ENCODE data around the gene GGT5. TPM values are rescaled to one million over a fixed set of nuclear protein-coding genes. Genes with fewer than 3 reads are reported as not detected.
"Not testable (repeated sequence)": the region's sequence is repeated elsewhere in the genome, so short reads cannot be mapped to it uniquely, and the experiment has no call there.

GGT5 gene
- total RNA-seq (10 to 100 TPM in 6 of 7 donors, 1 to 10 TPM in 1; 9.5 to 47.2 (median 28.9) TPM), polyA plus RNA-seq (10 to 100 TPM; 24.5 to 36.4 (median 32.6) TPM)
- long read RNA-seq, donor 1, partial matches to known transcripts = 0 of 1 reads
- long read RNA-seq, donor 1, other reads (novel, unspliced or antisense) = 0 of 1 reads
- long read RNA-seq, donor 2, full-length matches to known transcripts = 4 of 4 reads
- long read RNA-seq, donor 2, partial matches to known transcripts = 0 of 4 reads
- long read RNA-seq, donor 2, other reads (novel, unspliced or antisense) = 0 of 4 reads

- intact Hi-C loops (cut with DNase I; ENCODE audit: low total_unique reads) = loop anchor here (5.0 kb wide), 1 partner anchor 58 kb away; no protein-coding TSS in a partner anchor
- Histone ChIP-seq H3K27ac (peak within 1 kb of the TSS in 7 of 8 donors; percentile 29 to 85 (median 79)), H3K4me3 (peak within 1 kb of the TSS in 4 of 8 donors; percentile 7 to 54 (median 24)), H3K4me1 (peaks cover 21 to 73% (median 46%) of the 10 kb centered on the region in 6 donors)
- not testable (repeated sequence) for H3K9me3 ChIP-seq; H3K36me3 ChIP-seq; H3K27me3 ChIP-seq (replicated peaks in 1 of 7)
- peak in 2 of 3 donors; percentile 51 to 61 for TF ChIP-seq POLR2AphosphoS5 (IDR thresholded peaks at IDR 0.05)
- DNase-seq = peak; percentile 58
- WGBS, 5 donors = 13 to 41% (median 34%) methylated on average over 7 to 12 of the region's 12 CpGs
These were observed at the start of gene GGT5 for GRCh38 chr22:24245030-24245431. GGT5 (minus strand) TSS chr22:24245082; CDS start chr22:24244725, 357 bp downstream.

GRCh38 chr22:24292202-24292830, 47.4 kb upstream of the GGT5 start:
- Histone ChIP-seq H3K27ac (peak overlapping the region in 3 of 8 donors; percentile 20 to 61 (median 46)), H3K4me1 (peaks cover 16 to 71% (median 38%) of the 10 kb centered on the region in 6 donors)
- WGBS, 5 donors = 67 to 88% (median 87%) methylated on average over 3 of the region's 3 CpGs
- intact Hi-C loops (cut with DNase I; ENCODE audit: low total_unique reads); H3K9me3 ChIP-seq; H3K36me3 ChIP-seq; H3K4me3 ChIP-seq; H3K27me3 ChIP-seq (replicated peaks in 1 of 7); DNase-seq: not testable (repeated sequence)

GRCh38 chr22:24291515-24292201, 46.8 kb upstream of the GGT5 start:
- H3K4me3 ChIP-seq = no peak overlapping the region
- 56 to 84% (median 69%) methylated on average over 3 of the region's 3 CpGs for WGBS, 5 donors
- TF ChIP-seq CTCF (IDR thresholded peaks at IDR 0.05 in 8 of 11, conservative IDR thresholded peaks at IDR 0.05 in 3 of 11) = no peak
- TF ChIP-seq POLR2A (IDR thresholded peaks at IDR 0.05) = no peak
- no peak for TF ChIP-seq POLR2AphosphoS5 (IDR thresholded peaks at IDR 0.05)
- no peaks in the 10 kb centered on the region for H3K27me3 ChIP-seq (replicated peaks in 1 of 7)
- peak overlapping the region in 3 of 8 donors; percentile 20 to 61 (median 46) for H3K27ac ChIP-seq
- no peaks in the 10 kb centered on the region for H3K36me3 ChIP-seq
- DNase-seq = no peak
- H3K9me3 ChIP-seq = no peaks in the 10 kb centered on the region
- H3K4me1 ChIP-seq = peaks cover 17 to 76% (median 41%) of the 10 kb centered on the region in 6 donors
- intact Hi-C loops (cut with DNase I; ENCODE audit: low total_unique reads) = no loop called here

- DNase-seq = no peak
- H3K4me3 ChIP-seq = no peak overlapping the region
- no peaks in the 10 kb centered on the region for H3K9me3 ChIP-seq
- H3K36me3 ChIP-seq = no peaks in the 10 kb centered on the region
- intact Hi-C loops (cut with DNase I; ENCODE audit: low total_unique reads) = no loop called here
- TF ChIP-seq CTCF (IDR thresholded peaks at IDR 0.05 in 8 of 11, conservative IDR thresholded peaks at IDR 0.05 in 3 of 11) (no peak), POLR2AphosphoS5 (IDR thresholded peaks at IDR 0.05) (no peak), POLR2A (IDR thresholded peaks at IDR 0.05) (no peak)
- peak overlapping the region in 6 of 8 donors; percentile 37 to 62 (median 54) for H3K27ac ChIP-seq
- H3K4me1 ChIP-seq = peaks cover 22 to 76% (median 49%) of the 10 kb centered on the region in 6 donors
- H3K27me3 ChIP-seq (replicated peaks in 1 of 7) = no peaks in the 10 kb centered on the region
These were observed 45.6 kb upstream of the GGT5 start for GRCh38 chr22:24290459-24290858.

- DNase-seq = no peak
- Histone ChIP-seq H3K36me3 (no peaks in the 10 kb centered on the region), H3K4me3 (no peak overlapping the region), H3K27ac (peak overlapping the region in 7 of 8 donors; percentile 37 to 62 (median 52)), H3K4me1 (peaks cover 24 to 81% (median 56%) of the 10 kb centered on the region in 6 donors), H3K27me3 (replicated peaks in 1 of 7) (no peaks in the 10 kb centered on the region), H3K9me3 (no peaks in the 10 kb centered on the region)
- TF ChIP-seq POLR2A (IDR thresholded peaks at IDR 0.05) = no peak
- no peak for TF ChIP-seq POLR2AphosphoS5 (IDR thresholded peaks at IDR 0.05)
- no peak for TF ChIP-seq CTCF (IDR thresholded peaks at IDR 0.05 in 8 of 11, conservative IDR thresholded peaks at IDR 0.05 in 3 of 11)
- WGBS, 5 donors = 42 to 64% (median 52%) methylated on average over 4 of the region's 4 CpGs
- intact Hi-C loops (cut with DNase I; ENCODE audit: low total_unique reads) = no loop called here
These were observed 44.9 kb upstream of the GGT5 start for GRCh38 chr22:24289741-24290163.

All from spleen (tissue), 13 donors.